H1 (cell line): ENCODE results near the gene ZRANB2. TPM values are rescaled to one million over a fixed set of nuclear protein-coding genes. Genes with fewer than 3 reads are reported as not detected.

Experiments
- CTCF ChIA-PET: fragments of 300-600 bp; sonication (Branson Sonifier 250); formaldehyde crosslinking; loops from one replicate; lab custom pipeline; 2021; ENCODE audit not compliant: partially characterized antibody; lab: Charles Lee
- POLR2A ChIA-PET: fragments of 300-600 bp; sonication (Branson Sonifier 250); formaldehyde crosslinking; loops from one replicate; lab custom pipeline; 2021; ENCODE audit warnings: inconsistent platforms; ENCODE audit not compliant: partially characterized antibody; lab: Charles Lee
- DNase-seq, 2 experiments: peaks; one replicate each; pipeline versions ENCODE4 v3.0.0 to v3.0.0-alpha.2; 2010 to 2022; ENCODE audit warnings: low spot score in 2 of 2, low read depth in 1 of 2, mixed read lengths in 1 of 2
- FAIRE-seq: peaks from 2 replicates; lab custom pipeline; 2011; peaks lifted over from hg19 to GRCh38; lab: Jason Lieb, UNC
- H2AFZ ChIP-seq: 2 replicates; pipeline ENCODE4 v1.8.1; 2012; ENCODE audit warnings: low read length, inconsistent platforms
- H2AK5ac ChIP-seq: 2 replicates; pipeline ENCODE4 v1.6.1; 2013; ENCODE audit warnings: low read depth, low read length
- H2BK120ac ChIP-seq: replicated peaks from 2 replicates; pipeline ENCODE3; 2013; ENCODE audit warnings: low read depth, low read length, inconsistent platforms
- H2BK12ac ChIP-seq: 2 replicates; pipeline ENCODE4 v1.6.1; 2013; ENCODE audit warnings: low read depth, low read length
- H2BK15ac ChIP-seq: 2 replicates; pipeline ENCODE4 v1.6.1; 2013; ENCODE audit warnings: low read length
- H2BK20ac ChIP-seq: 2 replicates; pipeline ENCODE4 v1.6.1; 2013; ENCODE audit warnings: low read length
- H2BK5ac ChIP-seq: 2 replicates; pipeline ENCODE4 v1.6.1; 2013; ENCODE audit warnings: low read depth, low read length
- H3K14ac ChIP-seq: 2 replicates; pipeline ENCODE4 v1.6.1; 2013; ENCODE audit warnings: inconsistent platforms; ENCODE audit not compliant: insufficient read length
- H3K18ac ChIP-seq: 2 replicates; pipeline ENCODE4 v1.6.1; 2013; ENCODE audit warnings: low read length; ENCODE audit errors: extremely low read depth
- H3K23ac ChIP-seq: 2 replicates; pipeline ENCODE4 v1.6.1; 2013; ENCODE audit warnings: inconsistent platforms; ENCODE audit not compliant: insufficient read length
- H3K23me2 ChIP-seq: 2 replicates; pipeline ENCODE4 v1.6.1; 2013; ENCODE audit warnings: low read depth, low read length
- H3K27ac ChIP-seq: 2 replicates; pipeline ENCODE4 v1.6.1; 2011; ENCODE audit warnings: low read depth, low read length, inconsistent platforms
- H3K27me3 ChIP-seq, 4 experiments: replicated peaks in 1 of 4; 1 replicate in 1 of 4; 2 replicates in 3 of 4; pipeline versions ENCODE4 v1.6.1 to v1.8.1; 2011 to 2013; ENCODE audit warnings: low read length in 3 of 4, mild to moderate bottlenecking in 3 of 4, inconsistent platforms in 2 of 4, mixed read lengths in 2 of 4, moderate library complexity in 1 of 4; ENCODE audit not compliant: control insufficient read depth in 3 of 4, insufficient read depth in 3 of 4; ENCODE audit errors: extremely low read depth in 1 of 4
- H3K36me3 ChIP-seq, 4 experiments: 2 replicates each; pipeline versions ENCODE4 v1.6.1 to v1.8.1; 2011 to 2013; ENCODE audit warnings: mild to moderate bottlenecking in 4 of 4, low read length in 3 of 4, moderate library complexity in 2 of 4, control low read depth in 1 of 4, inconsistent platforms in 1 of 4; ENCODE audit not compliant: insufficient read depth in 4 of 4, control insufficient read depth in 2 of 4
- H3K4ac ChIP-seq: replicated peaks from 2 replicates; pipeline ENCODE3; 2013; ENCODE audit warnings: low read length, low read depth, mixed read lengths, inconsistent platforms; ENCODE audit not compliant: insufficient read length
- H3K4me1 ChIP-seq, 4 experiments: replicated peaks in 1 of 4; 1 replicate in 1 of 4; 2 replicates in 3 of 4; pipeline versions ENCODE4 v1.6.1 to v1.8.1; 2011 to 2013; ENCODE audit warnings: low read length in 3 of 4, inconsistent platforms in 2 of 4, mixed read lengths in 1 of 4; ENCODE audit not compliant: insufficient read depth in 4 of 4, control insufficient read depth in 3 of 4
- H3K4me2 ChIP-seq, 2 experiments: 2 replicates each; pipeline versions ENCODE4 v1.6.1 to v1.8.1; 2011 to 2013; ENCODE audit warnings: low read depth in 2 of 2, low read length in 2 of 2, control low read depth in 1 of 2, inconsistent platforms in 1 of 2, mild to moderate bottlenecking in 1 of 2; ENCODE audit not compliant: insufficient read depth in 1 of 2
- H3K4me3 ChIP-seq, 4 experiments: fragments of 200-600, 300-600 bp in 1 of 4; sonication (generic), shearing (Covaris generic), sonication (Bioruptor Twin) in 1 of 4; 2 replicates each; pipeline versions ENCODE4 v1.5.1 to v1.8.1; 2011 to 2016; ENCODE audit warnings: low read length in 4 of 4, low read depth in 3 of 4, control low read depth in 2 of 4, inconsistent platforms in 2 of 4, mild to moderate bottlenecking in 2 of 4, mixed read lengths in 1 of 4, moderate library complexity in 1 of 4; ENCODE audit not compliant: insufficient read depth in 2 of 4; ENCODE audit errors: extremely low read depth in 1 of 4
- H3K56ac ChIP-seq: replicated peaks from 2 replicates; pipeline ENCODE3; 2013; ENCODE audit warnings: low read depth, mild to moderate bottlenecking, mixed read lengths, low read length, inconsistent platforms; ENCODE audit not compliant: insufficient read length
- H3K79me1 ChIP-seq: 2 replicates; pipeline ENCODE4 v1.6.1; 2013; ENCODE audit warnings: low read depth, low read length, control low read depth
- H3K79me2 ChIP-seq, 2 experiments: 2 replicates each; pipeline versions ENCODE4 v1.6.1 to v1.8.1; 2012 to 2013; ENCODE audit warnings: low read length in 2 of 2, mild to moderate bottlenecking in 2 of 2, inconsistent platforms in 1 of 2; ENCODE audit not compliant: insufficient read depth in 2 of 2, control insufficient read depth in 1 of 2
- H3K9ac ChIP-seq, 4 experiments: replicated peaks in 1 of 4; 1 replicate in 1 of 4; 2 replicates in 3 of 4; pipeline versions ENCODE4 v1.6.1 to v1.8.1; 2011 to 2013; ENCODE audit warnings: low read depth in 3 of 4, low read length in 3 of 4, control low read depth in 2 of 4, mild to moderate bottlenecking in 2 of 4, moderate library complexity in 2 of 4, inconsistent platforms in 1 of 4; ENCODE audit errors: extremely low read depth in 1 of 4
- H3K9me3 ChIP-seq, 2 experiments: 2 replicates each; pipeline versions ENCODE4 v1.6.1 to v1.8.1; 2012 to 2013; ENCODE audit warnings: mild to moderate bottlenecking in 2 of 2, moderate library complexity in 2 of 2, control low read depth in 1 of 2, inconsistent platforms in 1 of 2, low read depth in 1 of 2, low read length in 1 of 2, mixed read lengths in 1 of 2; ENCODE audit not compliant: insufficient read depth in 2 of 2
- H4K20me1 ChIP-seq, 2 experiments: replicated peaks in 1 of 2; 2 replicates each; pipeline versions ENCODE3 to v1.8.1; 2011 to 2013; ENCODE audit warnings: inconsistent platforms in 2 of 2, low read length in 2 of 2, mild to moderate bottlenecking in 1 of 2; ENCODE audit not compliant: insufficient read depth in 2 of 2, control insufficient read depth in 1 of 2
- H4K5ac ChIP-seq: 2 replicates; pipeline ENCODE4 v1.6.1; 2013; ENCODE audit warnings: low read length, low read depth, mixed read lengths, inconsistent platforms; ENCODE audit not compliant: insufficient read length
- H4K8ac ChIP-seq: 2 replicates; pipeline ENCODE4 v1.8.0; 2013; ENCODE audit warnings: mild to moderate bottlenecking, moderate library complexity, low read length, inconsistent platforms; ENCODE audit not compliant: insufficient read depth; ENCODE audit errors: extremely low read depth
- H4K91ac ChIP-seq: replicated peaks from 2 replicates; pipeline ENCODE3; 2013; ENCODE audit warnings: low read length, mixed read lengths, inconsistent platforms; ENCODE audit not compliant: insufficient read length
- ATF2 ChIP-seq: IDR thresholded peaks from 2 replicates; pipeline ENCODE4 v1.6.1; 2012; ENCODE audit warnings: low read length, inconsistent platforms
- CBX5 ChIP-seq: fragments of 300-800, 300-1000 bp; sonication (generic); IDR thresholded peaks from 2 replicates; pipeline ENCODE4 v1.7.1; 2016; ENCODE audit warnings: antibody characterized with exemption, low read length, low read depth
- CEBPB ChIP-seq: IDR thresholded peaks from 2 replicates; pipeline ENCODE4 v1.6.1; 2012; ENCODE audit warnings: low read depth, low read length
- EP300 ChIP-seq, 2 experiments: IDR thresholded peaks; 1 replicate in 1 of 2; 2 replicates in 1 of 2; pipeline ENCODE4 v1.6.1; 2011 to 2012; ENCODE audit warnings: low read depth in 2 of 2, low read length in 2 of 2, mild to moderate bottlenecking in 2 of 2, borderline replicate concordance in 1 of 2, inconsistent platforms in 1 of 2, moderate library complexity in 1 of 2
- GTF2F1 ChIP-seq: IDR thresholded peaks from 2 replicates; pipeline ENCODE4 v1.6.1; 2012; ENCODE audit warnings: low read depth, low read length, improper control_type of control experiment, borderline replicate concordance
- KDM5A ChIP-seq: fragments of 200-600 bp; IDR thresholded peaks from 2 replicates; pipeline ENCODE4 v1.7.1; 2012; ENCODE audit warnings: mild to moderate bottlenecking, low read length, inconsistent platforms, mixed read lengths
- MAX ChIP-seq: IDR thresholded peaks from 2 replicates; pipeline ENCODE4 v1.6.1; 2012; ENCODE audit warnings: inconsistent platforms
- POLR2A ChIP-seq, 2 experiments: IDR thresholded peaks; 1 replicate in 1 of 2; 2 replicates in 1 of 2; pipeline ENCODE4 v1.6.1; 2011; ENCODE audit warnings: low read depth in 2 of 2, low read length in 2 of 2, mild to moderate bottlenecking in 2 of 2; ENCODE audit errors: control extremely low read depth in 1 of 2
- RBBP5 ChIP-seq: IDR thresholded peaks from 2 replicates; pipeline ENCODE4 v1.7.1; 2012; ENCODE audit warnings: low read depth, mild to moderate bottlenecking, inconsistent platforms, low read length, moderate library complexity, borderline replicate concordance
- SP4 ChIP-seq: IDR thresholded peaks from 2 replicates; pipeline ENCODE4 v1.6.1; 2012; ENCODE audit warnings: low read length, inconsistent platforms
- TAF1 ChIP-seq: IDR thresholded peaks from 2 replicates; pipeline ENCODE4 v1.6.1; 2011; ENCODE audit warnings: mild to moderate bottlenecking, low read depth, low read length
- USF2 ChIP-seq: IDR thresholded peaks from 2 replicates; pipeline ENCODE4 v1.6.1; 2011; ENCODE audit warnings: low read length, improper control_type of control experiment
- WGBS, 2 experiments: shearing (Covaris generic) in 1 of 2; methylation state at CpG; one replicate each; pipeline versions ENCODE4 v1.1.6 to v1.1.7; 2013 to 2015; ENCODE audit warnings: low lambda C conversion rate in 2 of 2, mixed read lengths in 2 of 2, inconsistent platforms in 1 of 2, low coverage in 1 of 2, missing lambda C conversion rate in 1 of 2; ENCODE audit not compliant: insufficient replicate concordance in 2 of 2, insufficient coverage in 1 of 2, insufficient read length in 1 of 2; ENCODE audit errors: extremely low coverage in 1 of 2, missing lambda C conversion rate in 1 of 2; 5-methylcytosine and 5-hydroxymethylcytosine counted together
- polyA plus RNA-seq, 7 experiments: library from polyadenylated mRNA; depleted of rRNA in 3 of 7; stranded (reverse) in 5 of 7; unstranded in 2 of 7; fragments of >200 nt in 5 of 7; fragments of 200-250 nt in 2 of 7; gene quantifications; 1 replicate in 5 of 7; 2 replicates in 1 of 7; 4 replicates in 1 of 7; pipeline versions ENCODE4 v1.2.1 to v1.2.3, GENCODE V29; 2011 to 2013; ENCODE audit warnings: missing spikeins in 2 of 7, mixed read lengths in 2 of 7
- total RNA-seq: library from RNA; stranded (reverse); fragmentation: NEBNext Ultra II Directional; extraction: Animal tissue kit (Norgen Biotek cat#: 25700); gene quantifications from 2 replicates; pipeline ENCODE4 v1.2.1, GENCODE V29; 2021

The ZRANB2 gene
- total and polyA plus RNA-seq, 2 of the 8 experiments (the other 6 are each of a cell fraction or from before 2014, with no cell fraction given), result 35.8 to 103 TPM

- no peaks in the 10 kb centered on the region for H3K79me1 ChIP-seq
- H3K9ac ChIP-seq, result no peak overlapping the region
- ChIA-PET CTCF (interaction anchor here (1.3 to 2.5 kb wide), 4 partner anchors 8 to 351 kb away, joined by 3 to 7 read pairs (median 4); no protein-coding TSS in a partner anchor), POLR2A (no interaction called here)
- no peak overlapping the region for H4K5ac ChIP-seq
- H3K9me3 ChIP-seq, result no peaks in the 10 kb centered on the region
- no peak overlapping the region for H3K18ac ChIP-seq
- H2AFZ ChIP-seq, result no peak overlapping the region
- H3K4me2 ChIP-seq, result no peak overlapping the region
- 92% methylated on average over 9 of the region's 9 CpGs; no CpG with 5 or more reads in 1 of the 2 experiments for WGBS, 2 experiments
- H3K4me3 ChIP-seq, result no peak overlapping the region
- H4K91ac ChIP-seq, result no peak overlapping the region
- no peaks in the 10 kb centered on the region for H3K36me3 ChIP-seq
- no peak overlapping the region for H2AK5ac ChIP-seq
- no peak for DNase-seq
- no peak for FAIRE-seq
- no peak overlapping the region for H3K27ac ChIP-seq
- no peak overlapping the region for H2BK5ac ChIP-seq
- no peak overlapping the region for H3K56ac ChIP-seq
- H3K4me1 ChIP-seq, result no peaks in the 10 kb centered on the region
- no peak overlapping the region for H3K23ac ChIP-seq
- H2BK12ac ChIP-seq, result no peak overlapping the region
- H3K14ac ChIP-seq, result no peak overlapping the region
- no peaks in the 10 kb centered on the region; the same call in 1 of the 2 replicates for H3K23me2 ChIP-seq
- H2BK20ac ChIP-seq, result no peak overlapping the region
- 0 out of 2 replicates have a peak overlapping the region, but pooled peaks have one; percentile 11 for H2BK15ac ChIP-seq
- H4K20me1 ChIP-seq, result no peaks in the 10 kb centered on the region
- H2BK120ac ChIP-seq, result no peak overlapping the region
- H3K27me3 ChIP-seq, result no peaks in the 10 kb centered on the region
- no peaks in the 10 kb centered on the region for H3K79me2 ChIP-seq
- H3K4ac ChIP-seq, result no peak overlapping the region
- H4K8ac ChIP-seq, result no peak overlapping the region; the same call in 1 of the 2 replicates
- TF ChIP-seq CBX5, result no peak
- no peak for TF ChIP-seq ATF2
- no peak for TF ChIP-seq USF2
- TF ChIP-seq MAX, result no peak
- no peak for TF ChIP-seq TAF1
- TF ChIP-seq POLR2A (IDR thresholded peaks at IDR 0.05; ENCODE audit: control extremely low read depth in 1 of 2, low read depth in 2 of 2, low read length in 2 of 2), result no peak
- no peak for TF ChIP-seq GTF2F1
- no peak for TF ChIP-seq EP300 (IDR thresholded peaks at IDR 0.05; ENCODE audit: borderline replicate concordance in 1 of 2, low read depth in 2 of 2, low read length in 2 of 2)
- TF ChIP-seq CEBPB, result no peak
- TF ChIP-seq RBBP5, result no peak
- TF ChIP-seq KDM5A, result no peak
- no peak for TF ChIP-seq SP4
Measured at GRCh38 chr1:71037066-71037465, 43.8 kb downstream of the ZRANB2 start.
